Body of pancreas (tissue), 4 donors: Measurements from ENCODE around the gene PTGS2.

Experiments
- CTCF ChIP-seq, 7 experiments: fragments of 450-650 bp in 4 of 7; fragments of 200-600 bp in 3 of 7; sonication (generic) in 3 of 7; IDR thresholded peaks; one replicate each; pipeline ENCODE4 v1.5.1; 2016 to 2019; ENCODE audit warnings: antibody characterized with exemption in 7 of 7
- POLR2A ChIP-seq, 3 donors: fragments of 450-650 bp; IDR thresholded peaks; one replicate each; pipeline ENCODE4 v1.6.1; 2016; ENCODE audit warnings: antibody characterized with exemption in 3 of 3, mild to moderate bottlenecking in 2 of 3

- no peak for TF ChIP-seq CTCF (IDR thresholded peaks at IDR 0.05)
- TF ChIP-seq POLR2A (IDR thresholded peaks at IDR 0.05) = no peak
These were observed 53.8 kb downstream of the PTGS2 start for GRCh38 chr1:186626356-186626932.
